ENCODE data around the gene AFMID.

DNA sequence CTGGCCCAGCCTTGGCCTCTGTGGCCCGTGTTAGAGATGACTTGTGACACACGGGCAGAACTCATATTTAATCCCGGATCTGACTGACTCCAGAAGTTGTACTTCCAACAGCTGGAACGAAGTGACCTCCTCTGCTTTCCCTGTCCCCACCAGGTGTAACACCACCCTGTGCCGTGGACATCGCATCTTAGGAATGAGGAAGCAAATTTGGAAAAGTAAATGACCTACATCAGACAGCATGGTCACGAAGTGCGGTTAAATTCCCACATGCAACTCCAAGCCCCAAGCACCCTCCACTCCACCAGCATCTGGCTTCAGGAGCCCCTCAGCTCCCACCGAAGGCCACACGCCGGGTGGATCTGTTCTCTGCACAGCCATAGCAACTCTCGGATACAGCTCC, 3.2 kb upstream of the AFMID start:
- TF ChIP-seq ZNF416 (tag by site-specific recombination; IDR thresholded peaks at IDR 0.05) (no peak), CTCF (tag by site-specific recombination; IDR thresholded peaks at IDR 0.05) (no peak), ZSCAN16 (tag by site-specific recombination; IDR thresholded peaks at IDR 0.05) (no peak), ZNF785 (tag by site-specific recombination; IDR thresholded peaks at IDR 0.05) (no peak), KLF16 (tag by site-specific recombination; IDR thresholded peaks at IDR 0.05) (no peak), ZNF561 (tag by site-specific recombination; IDR thresholded peaks at IDR 0.05; ENCODE audit: borderline replicate concordance) (no peak)
